Measurements from ENCODE around the gene HIPK3.

DNA sequence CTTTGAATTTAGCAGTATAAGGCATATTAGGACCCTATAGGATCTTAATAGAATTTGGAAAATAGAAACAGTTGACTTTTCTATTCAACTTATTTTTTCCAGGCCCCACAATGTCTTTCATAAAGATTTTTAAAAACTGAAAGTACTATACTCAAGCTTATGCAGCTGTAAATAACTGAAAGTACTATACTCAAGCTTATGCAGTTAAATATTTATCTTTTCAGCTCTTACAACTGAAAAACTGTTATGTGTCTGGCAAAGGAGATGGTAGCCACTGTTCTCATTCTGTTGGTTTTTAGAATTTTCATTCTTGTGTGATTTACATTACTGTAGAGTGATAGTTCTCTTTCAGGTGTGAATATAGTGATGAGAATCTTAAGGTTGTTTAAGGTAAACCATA is 16.5 kb downstream of the HIPK3 start:
- TF ChIP-seq CTCF (IDR thresholded peaks at IDR 0.05) (no peak), POLR2AphosphoS5 (IDR thresholded peaks at IDR 0.05) (no peak), POLR2A (IDR thresholded peaks at IDR 0.05) (no peak), EP300 (IDR thresholded peaks at IDR 0.05) (no peak)
